OCI-LY1 (cell line): Measurements from ENCODE around the gene CTNS.
A peak's percentile ranks its signal among the peaks of the same experiment; 100 is the strongest.

ENCODE experiments used
- H2AFZ ChIP-seq: fragments of 200-600 bp; sonication (generic), shearing (Covaris generic); 2 replicates; pipeline ENCODE4 v1.6.0; 2014; ENCODE audit warnings: antibody characterized with exemption, mild to moderate bottlenecking, low read length
- H3F3A ChIP-seq: fragments of 200-600 bp; sonication (generic), shearing (Covaris generic); 2 replicates; pipeline ENCODE4 v1.6.0; 2014; ENCODE audit warnings: mild to moderate bottlenecking, antibody characterized with exemption, low read length, moderate library complexity; ENCODE audit not compliant: insufficient read depth
- H3K27ac ChIP-seq: fragments of 200-600 bp; sonication (generic); 2 replicates; pipeline ENCODE4 v1.5.1; 2014; ENCODE audit warnings: low read length, mixed run types, mild to moderate bottlenecking, low read depth; ENCODE audit not compliant: poor library complexity, severe bottlenecking
- H3K27me3 ChIP-seq: fragments of 200-600 bp; sonication (generic); 2 replicates; pipeline ENCODE4 v1.6.0; 2014; ENCODE audit warnings: antibody characterized with exemption, mild to moderate bottlenecking, low read length, moderate library complexity; ENCODE audit not compliant: insufficient read depth
- H3K36me3 ChIP-seq: fragments of 200-600 bp; sonication (generic); 2 replicates; pipeline ENCODE4 v1.6.1; 2014; ENCODE audit warnings: mild to moderate bottlenecking, antibody characterized with exemption, low read length, moderate library complexity, mixed read lengths; ENCODE audit not compliant: insufficient read depth
- H3K4me1 ChIP-seq: fragments of 200-600 bp; sonication (generic); 2 replicates; pipeline ENCODE4 v1.5.1; 2014; ENCODE audit warnings: mild to moderate bottlenecking, low read length, moderate library complexity; ENCODE audit not compliant: insufficient read depth, severe bottlenecking
- H3K4me2 ChIP-seq: fragments of 200-600 bp; sonication (generic), shearing (Covaris generic); 2 replicates; pipeline ENCODE4 v1.6.1; 2014; ENCODE audit warnings: low read length
- H3K4me3 ChIP-seq: fragments of 200-600 bp; sonication (generic); 2 replicates; pipeline ENCODE4 v1.5.1; 2014; ENCODE audit warnings: low read length, low read depth, mild to moderate bottlenecking, mixed read lengths; ENCODE audit not compliant: poor library complexity, severe bottlenecking
- H3K79me2 ChIP-seq: fragments of 200-600 bp; shearing (Covaris generic); 2 replicates; pipeline ENCODE4 v1.6.1; 2016; ENCODE audit warnings: mixed run types, low read length, mixed read lengths; ENCODE audit not compliant: insufficient read depth
- H3K9ac ChIP-seq: fragments of 200-600 bp; sonication (generic), shearing (Covaris generic); 2 replicates; pipeline ENCODE4 v1.6.1; 2014; ENCODE audit warnings: mild to moderate bottlenecking, low read length, mixed read lengths
- H3K9me2 ChIP-seq: fragments of 200-600 bp; sonication (generic), shearing (Covaris generic); 2 replicates; pipeline ENCODE4 v1.6.1; 2014; ENCODE audit warnings: low read depth, mild to moderate bottlenecking, low read length, mixed read lengths
- H3K9me3 ChIP-seq: fragments of 200-600 bp; shearing (Covaris generic); 2 replicates; pipeline ENCODE4 v1.6.1; 2014; ENCODE audit warnings: low read length, mixed read lengths
- H4K20me1 ChIP-seq: fragments of 200-600 bp; sonication (generic), shearing (Covaris generic); 2 replicates; pipeline ENCODE4 v1.6.0; 2016; ENCODE audit warnings: mild to moderate bottlenecking, low read length; ENCODE audit not compliant: insufficient read depth
- EZH2 ChIP-seq: fragments of 200-600 bp; sonication (generic), shearing (Covaris generic); IDR thresholded peaks from 2 replicates; pipeline ENCODE4 v1.8.0; 2017; ENCODE audit warnings: borderline replicate concordance, mixed run types, mild to moderate bottlenecking, antibody characterized with exemption, low read length, moderate library complexity, mixed read lengths
- TF ChIP-seq, protein P1 (sequence below): fragments of 200-600 bp; sonication (generic), shearing (Covaris generic); IDR thresholded peaks from 2 replicates; pipeline ENCODE4 v1.5.1; 2017; ENCODE audit warnings: mild to moderate bottlenecking, antibody characterized with exemption, low read length, moderate library complexity, mixed read lengths

Gene CTNS

DNA sequence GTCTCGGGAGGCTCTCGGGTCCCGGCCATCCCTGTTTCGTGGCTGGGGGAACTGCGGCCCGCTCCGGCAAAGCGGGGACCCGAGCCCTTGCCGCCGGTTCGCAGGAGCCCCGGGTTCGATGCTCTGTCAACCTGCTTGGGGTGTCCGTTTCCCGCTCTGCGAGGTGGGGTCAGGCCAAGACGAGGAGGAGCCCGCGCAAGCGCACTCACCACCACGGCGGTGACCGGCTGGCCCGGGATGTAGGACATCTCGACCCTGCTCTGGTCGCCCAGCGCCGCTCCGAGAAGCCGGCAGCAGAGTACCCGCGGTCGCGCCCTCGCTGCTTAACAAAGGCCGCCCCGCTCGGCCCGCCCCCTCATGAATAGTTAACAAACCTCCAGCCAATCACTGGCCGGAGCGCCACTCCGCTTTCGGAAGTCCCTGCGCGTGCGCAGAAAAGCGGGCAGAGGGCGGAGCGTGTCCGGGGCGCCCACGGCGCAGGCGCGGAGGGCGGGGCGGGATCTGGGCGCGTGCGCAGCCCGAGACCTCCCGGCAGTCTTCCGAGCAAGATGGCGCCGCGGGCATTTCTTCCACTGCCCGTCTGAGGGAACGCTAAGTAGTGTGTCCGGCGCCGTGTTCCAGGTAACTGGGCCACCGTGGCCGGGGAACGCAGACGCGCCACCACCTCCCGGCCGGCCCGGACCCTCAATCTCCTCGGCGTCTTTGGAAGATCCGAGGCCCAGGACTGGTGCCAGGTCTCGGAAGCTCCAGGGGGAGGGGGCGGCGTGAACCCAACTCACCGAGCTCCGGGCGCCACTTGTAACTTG lies 31.9 kb downstream of the CTNS start, which contains the start of the genes EMC6 and TAX1BP3:
Gene EMC6 (plus strand): TSS at position 534 of the 806 bp plus-strand sequence. CDS start 335 bp downstream, outside the sequence.
Gene TAX1BP3 (minus strand): TSS at position 300 of the 806 bp plus-strand sequence. CDS start 52 bp downstream, at position 248.
- peak within 1 kb of the TSS; percentile 86 for H3K9ac ChIP-seq
- no peaks in the 10 kb centered on the region for H3K9me3 ChIP-seq
- H3K27me3 ChIP-seq = no peaks in the 10 kb centered on the region
- H3K27ac ChIP-seq = peak within 1 kb of the TSS; percentile 24
- TF ChIP-seq EZH2 = no peak
- TF ChIP-seq, protein P1, sequence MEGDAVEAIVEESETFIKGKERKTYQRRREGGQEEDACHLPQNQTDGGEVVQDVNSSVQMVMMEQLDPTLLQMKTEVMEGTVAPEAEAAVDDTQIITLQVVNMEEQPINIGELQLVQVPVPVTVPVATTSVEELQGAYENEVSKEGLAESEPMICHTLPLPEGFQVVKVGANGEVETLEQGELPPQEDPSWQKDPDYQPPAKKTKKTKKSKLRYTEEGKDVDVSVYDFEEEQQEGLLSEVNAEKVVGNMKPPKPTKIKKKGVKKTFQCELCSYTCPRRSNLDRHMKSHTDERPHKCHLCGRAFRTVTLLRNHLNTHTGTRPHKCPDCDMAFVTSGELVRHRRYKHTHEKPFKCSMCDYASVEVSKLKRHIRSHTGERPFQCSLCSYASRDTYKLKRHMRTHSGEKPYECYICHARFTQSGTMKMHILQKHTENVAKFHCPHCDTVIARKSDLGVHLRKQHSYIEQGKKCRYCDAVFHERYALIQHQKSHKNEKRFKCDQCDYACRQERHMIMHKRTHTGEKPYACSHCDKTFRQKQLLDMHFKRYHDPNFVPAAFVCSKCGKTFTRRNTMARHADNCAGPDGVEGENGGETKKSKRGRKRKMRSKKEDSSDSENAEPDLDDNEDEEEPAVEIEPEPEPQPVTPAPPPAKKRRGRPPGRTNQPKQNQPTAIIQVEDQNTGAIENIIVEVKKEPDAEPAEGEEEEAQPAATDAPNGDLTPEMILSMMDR = no peak
- peak within 1 kb of the TSS; percentile 84 for H3K4me3 ChIP-seq
- H3F3A ChIP-seq = no peaks in the 10 kb centered on the region
- no peaks in the 10 kb centered on the region for H4K20me1 ChIP-seq
- 0 out of 2 replicates have a peak within 1 kb of the TSS, but pooled peaks have one; percentile 14 for H2AFZ ChIP-seq
- H3K79me2 ChIP-seq = 0 out of 2 replicates have a peak, but pooled peaks cover 7% of the 10 kb centered on the region
- H3K4me2 ChIP-seq = peak within 1 kb of the TSS; percentile 87
- H3K9me2 ChIP-seq = no peaks in the 10 kb centered on the region
- H3K36me3 ChIP-seq = no peaks in the 10 kb centered on the region; the same call in 1 of the 2 replicates
- H3K4me1 ChIP-seq = peaks cover 22% of the 10 kb centered on the region

DNA sequence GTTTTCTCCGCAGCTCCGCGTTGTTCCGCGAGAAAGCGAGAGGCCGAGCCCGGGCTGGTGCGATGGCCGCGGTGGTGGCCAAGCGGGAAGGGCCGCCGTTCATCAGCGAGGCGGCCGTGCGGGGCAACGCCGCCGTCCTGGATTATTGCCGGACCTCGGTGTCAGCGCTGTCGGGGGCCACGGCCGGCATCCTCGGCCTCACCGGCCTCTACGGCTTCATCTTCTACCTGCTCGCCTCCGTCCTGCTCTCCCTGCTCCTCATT lies 32.5 kb downstream of the CTNS start:
- Histone ChIP-seq H3K9ac (peak overlapping the region; percentile 86), H3K36me3 (no peaks in the 10 kb centered on the region; the same call in 1 of the 2 replicates), H3K4me2 (peak overlapping the region; percentile 68), H4K20me1 (no peaks in the 10 kb centered on the region), H3K4me1 (peaks cover 22% of the 10 kb centered on the region), H3K27me3 (no peaks in the 10 kb centered on the region), H2AFZ (no peak overlapping the region), H3K79me2 (0 out of 2 replicates have a peak, but pooled peaks cover 7% of the 10 kb centered on the region), H3K9me3 (no peaks in the 10 kb centered on the region), H3K27ac (peak overlapping the region; percentile 24), H3F3A (no peaks in the 10 kb centered on the region), H3K4me3 (peak overlapping the region; percentile 84), H3K9me2 (no peaks in the 10 kb centered on the region)
- TF ChIP-seq, protein P1 = no peak

DNA sequence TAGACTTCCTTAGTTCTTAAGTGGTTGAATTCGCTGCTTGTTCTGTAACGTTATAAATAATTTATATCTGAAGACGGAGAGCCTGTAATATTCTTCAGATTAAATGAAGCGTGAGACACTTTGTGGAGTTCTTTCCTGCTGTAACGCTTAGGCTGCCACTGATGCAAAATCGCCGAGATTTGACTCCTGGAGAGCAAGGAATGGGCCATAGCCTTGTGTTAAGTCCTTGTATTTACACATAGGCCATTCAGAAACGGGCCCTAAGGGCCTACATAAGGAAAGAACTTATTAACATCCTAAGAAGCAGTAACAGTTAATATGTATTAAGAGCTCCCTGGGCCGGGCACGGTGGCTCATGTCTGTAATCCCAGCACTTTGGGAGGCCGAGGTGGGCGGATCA lies 33.0 kb downstream of the CTNS start:
- no peak overlapping the region for H3K27ac ChIP-seq

More for the DNA sequence above, 33.0 kb downstream of the CTNS start:
- Histone ChIP-seq H3K79me2 (0 out of 2 replicates have a peak, but pooled peaks cover 7% of the 10 kb centered on the region), H3K27me3 (no peaks in the 10 kb centered on the region), H3K4me3 (peak overlapping the region; percentile 84), H3K9me3 (no peaks in the 10 kb centered on the region), H3F3A (no peaks in the 10 kb centered on the region), H3K36me3 (no peaks in the 10 kb centered on the region; the same call in 1 of the 2 replicates), H3K4me1 (peaks cover 22% of the 10 kb centered on the region), H3K4me2 (peak overlapping the region; percentile 68), H2AFZ (no peak overlapping the region), H3K9me2 (no peaks in the 10 kb centered on the region), H4K20me1 (no peaks in the 10 kb centered on the region), H3K9ac (peak overlapping the region; percentile 86)
- no peak for TF ChIP-seq EZH2
- TF ChIP-seq, protein P1 = no peak
